Activated CD4-positive, alpha-beta T cell treated with anti-CD3 and anti-CD28 coated beads for 24 hours (primary cell): ENCODE data around the gene RBM24.

ENCODE experiments used
- DNase-seq, 2 donors: peaks; one replicate each; pipeline ENCODE4 v3.0.0-alpha.2; 2020; ENCODE audit warnings: low read depth in 2 of 2

Gene RBM24

DNA sequence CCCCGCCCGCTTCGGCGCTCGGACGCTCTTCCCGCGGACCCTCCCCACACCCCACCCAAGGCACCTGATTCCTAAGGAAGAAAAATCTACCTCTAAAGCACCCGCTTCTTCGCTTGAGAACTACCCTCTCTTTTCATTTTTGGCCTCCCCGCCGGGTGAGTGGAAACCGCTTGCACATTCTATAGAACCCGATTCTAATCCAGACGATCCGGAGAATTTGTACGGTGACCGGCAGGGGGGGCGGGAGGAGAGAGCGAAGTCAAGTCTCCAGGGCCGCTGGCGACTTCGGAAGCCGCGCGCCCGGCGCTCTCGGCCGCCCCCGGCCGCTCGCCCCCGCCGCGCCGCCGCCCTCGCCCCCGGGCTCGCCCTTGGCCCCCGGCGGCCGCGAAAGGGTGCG is at the start of gene RBM24:
Gene RBM24, plus strand, starts transcription at position 262 of the 397 bp plus-strand sequence. CDS start 221 bp downstream, outside the sequence.
- peak in 1 of 2 donors; percentile 20 for DNase-seq

- no peak for DNase-seq
These were observed 47.6 kb upstream of the RBM24 start for GRCh38 chr6:17233531-17233930.

DNA sequence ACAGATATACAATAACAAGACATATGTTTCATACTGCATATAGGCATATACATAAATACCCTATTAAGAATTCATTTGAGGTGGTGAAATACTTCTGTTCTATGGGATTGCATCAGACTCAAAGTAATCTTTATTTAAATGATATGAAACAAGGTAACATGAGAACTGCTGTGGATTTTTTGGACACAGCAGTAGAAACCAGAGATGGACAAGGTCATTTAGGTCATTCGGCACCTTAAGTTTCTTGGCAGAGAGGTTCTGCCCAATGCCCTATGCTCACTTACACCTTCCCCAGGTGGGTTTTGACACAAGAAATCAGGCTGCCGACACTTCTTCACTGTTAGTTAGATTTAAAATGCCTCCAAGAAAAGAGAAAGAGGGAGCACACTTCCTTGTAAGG is 43.9 kb upstream of the RBM24 start:
- DNase-seq = no peak

DNA sequence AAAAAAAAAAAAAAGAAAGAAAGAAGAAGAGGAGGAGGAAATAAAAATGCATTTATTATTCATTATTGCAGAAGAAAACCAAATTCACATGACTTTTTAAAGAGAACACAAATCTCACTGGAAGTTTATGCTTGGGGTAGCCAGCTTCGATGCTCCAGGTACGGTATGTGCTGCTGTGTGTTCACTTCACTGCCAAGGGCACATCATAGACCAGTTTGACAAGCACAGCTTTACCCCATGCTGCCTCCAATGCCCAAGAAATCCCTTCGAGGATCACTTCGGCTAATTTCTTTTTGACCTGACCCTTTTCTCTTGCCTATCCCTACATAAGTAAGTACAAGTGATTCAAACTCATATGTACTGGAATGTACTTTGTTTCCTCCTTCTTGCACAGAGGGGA is 41.9 kb upstream of the RBM24 start:
- no peak for DNase-seq

DNA sequence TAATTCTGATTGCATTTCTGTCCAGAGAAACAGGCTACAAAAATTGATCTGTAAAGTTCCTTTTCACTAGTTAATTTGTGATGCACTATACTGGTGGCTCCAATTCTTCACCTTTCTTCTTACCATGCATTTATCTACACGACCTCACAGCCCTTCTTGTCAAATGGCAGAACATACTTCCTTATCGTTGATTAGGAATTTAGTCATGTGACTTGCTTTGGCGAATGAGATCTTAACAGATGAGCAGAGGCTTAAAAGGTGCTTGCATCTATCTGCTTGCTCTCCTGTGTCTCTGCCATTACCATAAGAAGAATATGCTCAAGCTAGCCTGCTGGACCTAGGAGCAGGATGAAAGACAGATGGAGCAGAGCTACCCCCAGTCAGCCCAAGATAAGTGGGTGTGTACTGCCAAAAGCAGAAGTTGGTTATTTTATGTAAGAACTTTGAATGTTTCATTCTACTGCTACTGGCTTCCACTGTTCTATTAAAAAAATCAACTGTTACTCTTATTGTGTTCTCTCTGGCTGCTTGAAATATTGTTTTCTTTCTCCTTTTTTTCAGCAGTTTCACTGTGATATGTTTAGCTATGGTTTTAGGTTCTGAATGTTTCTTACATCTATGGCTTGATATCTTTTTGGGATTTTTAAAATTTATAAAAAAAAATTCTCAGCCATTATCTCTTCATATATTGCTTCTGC is 40.2 kb upstream of the RBM24 start:
- DNase-seq = no peak

DNA sequence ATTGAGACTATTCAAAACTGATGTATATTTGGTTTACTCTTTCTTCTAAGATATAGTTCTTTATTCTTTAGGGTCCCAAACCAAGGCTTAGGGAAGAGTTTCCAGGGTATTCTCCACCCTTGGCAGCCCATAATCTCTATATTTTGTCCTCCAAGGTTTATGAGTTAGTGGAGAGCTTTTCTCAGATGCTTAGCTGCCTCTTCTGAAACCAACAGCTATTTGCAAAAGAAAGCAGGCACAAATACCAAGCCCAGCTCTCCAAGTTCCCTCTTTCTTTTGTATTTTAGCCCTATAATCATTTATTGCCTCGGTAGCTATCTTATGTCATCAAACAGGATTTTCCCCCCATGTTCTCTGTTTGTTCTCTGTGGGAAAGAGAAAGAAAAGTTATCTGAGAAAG is 39.1 kb upstream of the RBM24 start:
- no peak for DNase-seq

DNA sequence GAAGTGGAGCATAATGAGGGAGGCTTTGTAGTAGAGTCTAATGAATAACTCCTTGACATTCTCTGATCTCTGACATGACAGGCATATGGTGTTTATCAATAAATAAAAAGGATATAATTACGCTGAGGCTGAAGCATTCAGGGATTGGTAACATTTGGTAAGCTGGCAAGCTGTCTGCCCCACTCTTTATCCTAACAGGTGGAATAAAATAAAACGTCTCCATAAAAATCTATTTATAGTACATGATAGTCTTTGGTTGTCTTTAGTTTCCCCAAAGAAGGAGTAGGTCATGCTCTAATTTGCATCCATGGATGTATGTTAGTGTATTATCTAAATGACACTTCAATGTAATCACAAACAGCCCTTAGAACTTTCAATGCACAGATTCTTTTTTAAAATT is 30.9 kb upstream of the RBM24 start:
- DNase-seq = no peak

DNA sequence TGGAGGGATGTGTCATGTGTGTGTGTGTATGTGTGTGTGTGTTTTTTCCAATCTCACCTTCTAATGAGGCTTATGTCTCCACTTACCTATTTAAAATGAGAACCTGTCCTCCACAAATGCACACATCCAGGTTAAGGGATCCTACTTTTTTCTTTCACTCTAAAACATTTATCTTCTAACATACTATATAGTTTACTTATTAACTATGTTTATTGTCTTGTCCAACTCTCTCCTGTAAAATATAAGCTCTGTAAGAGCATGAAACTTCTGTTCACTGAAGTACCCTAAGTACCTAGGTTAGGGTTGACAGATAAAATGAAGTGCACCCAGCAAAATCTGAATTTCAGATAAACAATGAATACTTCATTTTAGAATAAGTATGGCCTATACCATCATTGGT is 29.2 kb upstream of the RBM24 start:
- no peak for DNase-seq

DNA sequence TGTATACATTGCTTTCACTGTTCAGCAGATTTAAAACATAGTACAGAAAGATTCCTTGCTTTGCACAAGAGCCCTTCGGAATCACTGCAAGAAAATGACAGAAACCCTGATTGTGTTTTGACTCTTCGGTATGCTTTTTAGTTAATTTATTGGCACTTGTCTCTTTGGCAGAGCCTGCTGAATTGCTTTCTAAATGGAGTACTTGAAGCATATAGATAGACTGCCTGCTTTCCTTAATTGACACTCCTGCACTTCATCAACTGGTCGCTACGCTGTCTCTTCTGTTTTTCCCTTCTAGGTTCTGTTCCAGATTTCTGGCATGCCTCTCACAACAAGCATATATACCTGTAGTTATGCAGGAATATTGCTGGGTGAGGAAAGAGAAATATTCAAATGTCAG is 22.4 kb upstream of the RBM24 start:
- no peak for DNase-seq

DNA sequence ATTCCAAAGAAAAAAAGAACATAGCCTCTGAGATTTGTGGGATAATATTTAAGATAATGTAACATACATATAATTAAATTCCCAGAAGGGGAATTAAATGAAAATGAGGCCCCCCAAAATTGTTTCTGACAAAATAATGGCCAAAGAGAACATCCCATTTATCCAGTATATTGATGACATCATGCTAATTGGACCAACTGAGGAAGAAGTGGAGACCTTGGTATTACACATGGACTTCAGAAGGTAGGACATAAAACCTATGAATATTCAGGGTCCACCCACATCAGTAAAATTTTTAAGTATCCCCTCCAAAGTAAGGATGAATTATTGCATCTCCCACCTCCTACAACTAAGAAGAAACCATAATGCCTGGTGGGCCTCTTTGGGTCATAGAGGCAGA is 15.6 kb upstream of the RBM24 start:
- DNase-seq = no peak

DNA sequence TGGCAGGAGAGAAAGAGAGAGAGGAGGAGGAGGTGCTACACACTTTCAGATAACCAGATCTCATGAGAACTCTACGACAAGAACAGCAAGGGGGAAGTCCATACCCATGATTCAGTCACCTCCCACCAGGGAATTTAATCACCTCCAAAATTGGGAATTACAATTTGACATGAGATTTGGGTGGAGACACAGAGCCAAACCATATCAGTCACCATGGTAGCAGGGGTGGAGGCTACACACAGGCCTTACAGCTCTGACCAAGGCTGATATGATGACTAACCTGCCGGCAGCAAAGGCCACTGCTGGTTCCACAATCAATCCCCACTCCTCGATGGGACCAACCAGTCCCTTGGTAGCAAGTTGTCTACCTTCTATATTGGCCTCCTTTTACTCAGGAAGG is 13.6 kb upstream of the RBM24 start:
- no peak for DNase-seq

DNA sequence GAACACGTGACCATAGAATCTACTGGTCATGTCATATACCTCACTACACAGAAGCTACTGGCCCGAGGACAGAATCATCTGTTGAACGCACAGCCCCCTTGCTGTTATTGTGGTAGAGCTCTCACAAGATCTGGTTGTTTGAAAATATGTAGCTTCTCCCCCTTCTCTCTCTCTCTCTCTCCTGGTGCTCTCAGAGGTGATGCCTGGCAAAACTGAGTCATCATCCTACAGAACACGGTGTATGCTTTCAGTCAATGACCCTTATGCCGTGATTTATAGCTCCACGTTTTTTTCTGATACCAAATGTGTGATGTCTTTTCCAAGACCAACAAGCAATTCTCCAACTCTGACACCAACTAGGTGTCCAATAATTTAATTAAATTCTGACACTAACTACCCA is 13.0 kb upstream of the RBM24 start:
- no peak for DNase-seq

- DNase-seq = no peak
These were observed 11.3 kb upstream of the RBM24 start for GRCh38 chr6:17269840-17270239.

GRCh38 chr6:17271628-17272027 is 9.5 kb upstream of the RBM24 start:
- no peak for DNase-seq

- DNase-seq = no peak
These were observed 4.4 kb upstream of the RBM24 start for GRCh38 chr6:17276766-17277165.

DNA sequence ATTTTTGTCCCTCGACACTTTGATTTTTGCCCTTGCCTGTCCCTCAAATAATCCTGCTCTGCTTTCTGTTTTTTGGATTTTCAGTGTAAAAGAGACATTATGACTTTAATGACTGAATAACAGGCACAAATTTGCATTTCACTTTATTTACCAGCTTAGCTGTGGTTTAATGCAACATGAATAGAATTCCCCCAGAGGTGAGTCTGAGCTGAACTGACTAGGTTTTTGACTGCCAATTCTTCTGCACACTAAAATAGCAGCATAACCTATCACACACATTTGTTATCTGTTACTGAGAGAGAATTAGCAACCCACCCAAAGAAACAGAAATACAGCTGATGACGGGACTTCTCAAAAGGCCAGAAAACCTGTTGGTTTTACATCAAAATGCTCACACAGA is 3.9 kb upstream of the RBM24 start:
- DNase-seq = no peak

- no peak for DNase-seq
These were observed 2.7 kb upstream of the RBM24 start for GRCh38 chr6:17278289-17279063.

DNA sequence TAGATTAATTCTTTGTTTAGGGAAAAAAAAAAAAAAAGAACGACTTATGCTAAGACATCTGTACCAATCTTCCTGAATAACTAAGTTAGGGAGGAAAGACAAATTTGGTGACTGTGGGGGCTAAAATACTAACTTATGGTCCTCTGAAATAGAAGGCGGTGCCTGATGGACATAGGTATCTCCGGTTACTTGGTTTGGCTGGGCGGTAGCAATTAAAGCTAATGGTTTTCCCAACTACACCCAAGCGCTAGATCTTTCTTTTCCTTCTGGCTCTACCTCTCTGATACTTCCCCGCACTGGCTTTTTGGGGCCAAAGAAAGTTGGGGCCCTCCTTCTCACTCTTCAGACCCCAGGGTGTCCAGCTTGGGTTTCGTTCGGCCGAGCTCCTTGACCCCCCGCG is 1.0 kb upstream of the RBM24 start:
- no peak for DNase-seq

DNA sequence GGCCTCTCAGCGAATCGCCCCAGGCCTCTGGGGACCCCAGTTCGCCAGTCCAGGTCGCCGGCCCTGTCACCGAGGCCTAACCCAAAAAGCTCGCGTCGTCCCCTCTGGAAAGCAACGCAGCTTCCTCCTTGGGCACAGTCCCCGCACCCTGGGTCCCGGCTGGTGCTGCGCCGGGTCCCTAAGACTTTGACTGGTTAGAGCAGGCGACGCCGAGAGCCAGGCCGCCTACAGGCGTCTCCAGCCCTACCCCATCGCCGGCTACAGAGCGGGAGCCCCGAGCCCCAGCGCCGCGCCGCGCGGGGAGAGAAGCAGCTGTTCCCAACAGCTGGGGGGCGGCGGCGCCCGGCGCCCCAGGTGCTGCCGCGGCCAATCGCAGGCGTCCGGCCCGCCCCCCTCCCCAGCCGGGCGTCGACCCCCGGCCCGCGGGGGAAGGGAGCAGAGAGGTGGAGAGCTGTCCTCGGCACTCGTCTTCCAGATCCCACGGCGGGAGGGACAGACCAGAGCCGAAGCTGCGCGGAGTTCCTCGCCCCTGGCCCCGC is 540 bp upstream of the RBM24 start:
- DNase-seq = no peak

DNA sequence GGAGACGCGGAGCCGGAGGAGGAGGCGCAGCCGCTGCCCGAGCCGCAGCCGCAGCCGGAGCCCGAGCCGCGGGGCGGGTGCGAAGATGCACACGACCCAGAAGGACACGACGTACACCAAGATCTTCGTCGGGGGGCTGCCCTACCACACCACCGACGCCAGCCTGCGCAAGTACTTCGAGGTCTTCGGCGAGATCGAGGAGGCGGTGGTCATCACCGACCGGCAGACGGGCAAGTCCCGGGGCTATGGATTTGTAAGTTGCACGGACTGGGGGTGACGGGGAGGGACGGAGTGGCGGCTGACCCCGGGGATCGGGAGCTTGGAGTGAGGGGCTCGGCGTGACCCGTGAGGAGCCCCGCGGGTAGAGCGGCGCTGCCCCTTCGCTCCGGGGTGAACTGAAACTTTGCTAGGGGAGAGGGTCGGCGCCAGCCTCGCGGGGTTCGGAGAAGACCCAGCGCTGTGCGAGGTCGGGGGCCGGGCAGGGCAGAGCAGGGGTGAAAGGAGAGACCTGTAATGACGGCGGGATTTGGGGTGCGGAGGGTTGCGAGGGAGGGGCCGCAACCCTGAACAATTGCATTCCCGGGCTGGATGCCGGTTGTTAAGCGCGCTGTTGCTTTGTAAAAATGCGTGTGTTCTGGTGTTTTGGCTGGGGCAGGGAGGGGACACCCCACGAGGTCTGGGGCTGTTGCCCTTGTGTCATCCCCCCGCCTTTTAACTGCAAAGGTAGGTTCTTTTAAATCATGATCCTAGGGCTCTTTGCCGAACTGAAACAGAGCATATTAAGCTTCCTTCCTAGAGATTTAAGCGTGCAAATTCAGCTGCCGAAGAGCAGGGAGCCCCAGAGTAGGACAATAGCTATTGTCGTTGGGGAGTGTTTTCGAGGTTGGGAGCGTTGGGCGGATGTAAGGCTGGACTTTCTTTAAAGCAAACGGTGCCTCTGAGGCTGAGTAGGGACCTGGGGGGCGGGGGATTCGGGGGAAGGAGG is 628 bp downstream of the RBM24 start:
- no peak for DNase-seq

DNA sequence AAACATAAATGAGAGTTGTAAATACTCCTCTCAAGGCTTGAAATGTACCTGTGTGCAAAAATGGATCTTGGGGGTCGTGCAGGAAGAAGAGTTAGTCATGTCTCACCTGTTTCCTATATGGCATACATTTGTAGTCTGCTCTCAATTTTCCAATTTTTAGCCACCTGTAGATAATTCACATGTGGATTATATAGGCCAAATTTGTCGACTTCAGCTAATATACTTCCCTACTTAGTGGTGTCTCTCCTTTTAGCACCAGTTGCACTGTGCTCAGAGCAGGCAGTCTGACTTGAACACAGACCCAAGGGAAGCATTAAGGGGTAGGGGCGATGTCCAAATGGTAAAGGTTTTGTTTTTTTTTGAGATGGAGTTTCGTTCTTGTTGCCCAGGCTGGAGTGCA is 1.9 kb downstream of the RBM24 start:
- DNase-seq = no peak

DNA sequence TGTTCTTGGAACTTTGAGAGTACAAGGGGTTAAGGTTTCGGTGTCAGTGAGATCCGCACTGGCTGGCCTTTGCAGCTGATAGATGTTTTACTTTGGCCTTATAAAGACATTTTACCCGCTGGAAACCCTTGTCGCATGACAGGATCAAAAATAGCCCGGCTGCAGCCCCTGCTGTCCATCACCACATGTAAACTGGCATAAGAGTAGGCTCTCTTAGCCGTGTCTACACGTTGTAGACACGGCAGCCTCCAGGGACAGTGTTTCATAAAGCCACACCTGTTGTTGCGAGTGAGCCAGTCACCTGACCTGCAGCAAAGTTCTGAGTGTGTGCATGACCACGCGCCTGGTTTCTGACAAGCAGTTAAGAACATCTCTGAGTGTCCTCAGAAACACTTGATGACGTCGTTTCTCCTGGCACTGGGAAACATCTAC is 8.5 kb downstream of the RBM24 start:
- no peak for DNase-seq
